Activated B cell treated with CpG ODN at 0.5 μM for 24 hours (primary cell): Measurements from ENCODE around the gene NFIA. TPM values are rescaled to one million over a fixed set of nuclear protein-coding genes. Genes with fewer than 3 reads are reported as not detected.

ENCODE experiments used
- ATAC-seq: fragments of 200-7000 bp; cut with Tn5 transposase; one replicate; pipeline ENCODE4 v1.10.0; 2021; ENCODE audit warnings: low read depth, mild to moderate bottlenecking, moderate library complexity
- CTCF ChIA-PET: fragments of 350-600 bp; sonication (Branson Sonifier 250); formaldehyde crosslinking; loops from one replicate; lab custom pipeline; 2021; ENCODE audit warnings: antibody characterized with exemption; lab: Charles Lee
- POLR2A ChIA-PET: fragments of 350-600 bp; sonication (Branson Sonifier 250); formaldehyde crosslinking; loops from one replicate; lab custom pipeline; 2021; ENCODE audit warnings: antibody characterized with exemption; lab: Charles Lee
- DNase-seq: peaks from one replicate; pipeline ENCODE4 v3.0.0; 2022
- H3K27ac Mint-ChIP-seq: one replicate; pipeline ENCODE4 v1.8.0; 2020; ENCODE audit warnings: mixed read lengths
- H3K27me3 Mint-ChIP-seq: one replicate; pipeline ENCODE4 v1.8.0; 2021; ENCODE audit warnings: mixed read lengths
- H3K36me3 Mint-ChIP-seq: one replicate; pipeline ENCODE4 v1.8.0; 2021; ENCODE audit warnings: low read depth, mixed read lengths
- H3K4me1 Mint-ChIP-seq: one replicate; pipeline ENCODE4 v1.8.0; 2021; ENCODE audit warnings: mixed read lengths
- H3K4me3 Mint-ChIP-seq: one replicate; pipeline ENCODE4 v1.8.0; 2020; ENCODE audit warnings: mild to moderate bottlenecking, mixed read lengths
- H3K9me3 Mint-ChIP-seq: one replicate; pipeline ENCODE4 v1.8.0; 2020; ENCODE audit warnings: mixed read lengths
- CTCF ChIP-seq: fragments of 200-600 bp; IDR thresholded peaks from one replicate; pipeline ENCODE4 v1.8.0; 2022; ENCODE audit warnings: antibody characterized with exemption, mild to moderate bottlenecking
- intact Hi-C: fragments of 100-400 bp; cut with micrococcal nuclease; formaldehyde crosslinking; loops from one replicate; pipeline ENCODE4 v1.15.1; 2024
- total RNA-seq: library from RNA; stranded (reverse); gene quantifications from 2 replicates; pipeline ENCODE4 v1.2.3, GENCODE V29; 2022

Gene NFIA
- total RNA-seq, 1 donor from 2014 or later, result 0.13 TPM

DNA sequence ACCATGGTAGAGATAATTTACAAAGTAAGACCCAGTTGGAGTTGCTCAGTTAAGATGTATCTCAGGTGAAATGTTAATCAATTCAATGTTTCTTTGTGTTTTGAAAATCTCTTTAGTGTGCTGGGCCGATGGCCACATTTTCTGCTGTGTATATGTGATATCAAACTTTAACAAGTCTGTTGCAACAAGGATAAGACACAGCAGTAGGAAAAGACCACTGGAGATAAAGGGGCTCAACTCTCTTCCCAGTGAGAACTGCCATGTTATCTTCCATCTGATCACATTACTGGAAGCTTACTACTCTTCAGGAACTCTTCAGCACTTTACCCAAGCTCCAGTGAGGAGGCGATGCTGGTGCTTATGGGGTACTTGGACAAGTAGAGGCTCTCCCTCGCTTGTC lies 227.7 kb downstream of the NFIA start:
- ChIA-PET POLR2A (no interaction called here), CTCF (no interaction called here)
- Mint-ChIP-seq H3K9me3 (no peaks in the 10 kb centered on the region), H3K27me3 (no peaks in the 10 kb centered on the region), H3K4me1 (no peaks in the 10 kb centered on the region), H3K4me3 (no peak overlapping the region), H3K36me3 (no peaks in the 10 kb centered on the region), H3K27ac (no peak overlapping the region)
- TF ChIP-seq CTCF, result no peak
- ATAC-seq (no peak), DNase-seq (no peak)
- intact Hi-C loops, result no loop called here

GRCh38 chr1:61310538-61310937 lies 228.2 kb downstream of the NFIA start:
- no peaks in the 10 kb centered on the region for H3K36me3 Mint-ChIP-seq
- no peak overlapping the region for H3K4me3 Mint-ChIP-seq
- TF ChIP-seq CTCF, result no peak
- DNase-seq (no peak), ATAC-seq (no peak)
- CTCF ChIA-PET, result no interaction called here
- H3K4me1 Mint-ChIP-seq, result no peaks in the 10 kb centered on the region
- H3K27me3 Mint-ChIP-seq, result no peaks in the 10 kb centered on the region
- POLR2A ChIA-PET, result no interaction called here
- intact Hi-C loops, result no loop called here
- no peak overlapping the region for H3K27ac Mint-ChIP-seq
- H3K9me3 Mint-ChIP-seq, result no peaks in the 10 kb centered on the region

- Mint-ChIP-seq H3K27ac (no peak overlapping the region), H3K9me3 (no peaks in the 10 kb centered on the region), H3K27me3 (peaks cover 3% of the 10 kb centered on the region), H3K36me3 (no peaks in the 10 kb centered on the region), H3K4me3 (no peak overlapping the region), H3K4me1 (no peaks in the 10 kb centered on the region)
- no peak for TF ChIP-seq CTCF
- ATAC-seq (no peak), DNase-seq (no peak)
- intact Hi-C loops, result no loop called here
- ChIA-PET CTCF (no interaction called here), POLR2A (no interaction called here)
Observed at GRCh38 chr1:61313906-61314422, 231.6 kb downstream of the NFIA start.

- H3K27ac Mint-ChIP-seq, result no peak overlapping the region
Observed at GRCh38 chr1:61315011-61315410, 232.7 kb downstream of the NFIA start.

GRCh38 chr1:61316493-61316892 lies 234.1 kb downstream of the NFIA start:
- ChIA-PET POLR2A (no interaction called here), CTCF (no interaction called here)
- Mint-ChIP-seq H3K4me3 (no peak overlapping the region), H3K27ac (no peak overlapping the region), H3K27me3 (peaks cover 6% of the 10 kb centered on the region), H3K4me1 (no peaks in the 10 kb centered on the region), H3K9me3 (no peaks in the 10 kb centered on the region), H3K36me3 (no peaks in the 10 kb centered on the region)
- no peak for DNase-seq
- intact Hi-C loops, result no loop called here
- ATAC-seq, result no peak
- TF ChIP-seq CTCF, result no peak

More at GRCh38 chr1:61315011-61315410, 232.7 kb downstream of the NFIA start:
- H3K27me3 Mint-ChIP-seq, result peaks cover 3% of the 10 kb centered on the region
- ATAC-seq, result no peak
- no peaks in the 10 kb centered on the region for H3K36me3 Mint-ChIP-seq
- intact Hi-C loops, result no loop called here
- no peaks in the 10 kb centered on the region for H3K4me1 Mint-ChIP-seq
- H3K4me3 Mint-ChIP-seq, result no peak overlapping the region
- H3K9me3 Mint-ChIP-seq, result no peaks in the 10 kb centered on the region
- DNase-seq, result no peak
- ChIA-PET CTCF (no interaction called here), POLR2A (no interaction called here)
- TF ChIP-seq CTCF, result no peak
